OCI-LY3 (cell line): ENCODE measurements around the gene GSS.

Source experiments
- H2AFZ ChIP-seq: fragments of 200-600, 300-600 bp; shearing (Covaris generic); 2 replicates; pipeline ENCODE4 v1.6.0; 2014; ENCODE audit warnings: antibody characterized with exemption, low read depth, low read length
- H3K27ac ChIP-seq: fragments of 200-600, 300-600 bp; sonication (generic); 2 replicates; pipeline ENCODE4 v1.5.1; 2014; ENCODE audit warnings: mild to moderate bottlenecking, low read length, moderate library complexity, mixed read lengths
- H3K27me3 ChIP-seq: fragments of 200-600, 300-600 bp; sonication (generic); 2 replicates; pipeline ENCODE4 v1.6.1; 2014; ENCODE audit warnings: low read depth, low read length, mixed read lengths
- H3K36me3 ChIP-seq: fragments of 200-600, 300-600 bp; sonication (generic); replicated peaks from 2 replicates; pipeline ENCODE3; 2014; ENCODE audit warnings: low read depth, low read length, mixed read lengths
- H3K4me1 ChIP-seq: fragments of 300-600, 200-600 bp; sonication (generic); 2 replicates; pipeline ENCODE4 v1.6.1; 2014; ENCODE audit warnings: low read length, mixed read lengths
- H3K4me2 ChIP-seq: fragments of 200-600, 300-600 bp; sonication (generic); 2 replicates; pipeline ENCODE4 v1.6.1; 2014; ENCODE audit warnings: low read length, mixed read lengths
- H3K4me3 ChIP-seq: fragments of 300-600, 200-600 bp; sonication (generic); 2 replicates; pipeline ENCODE4 v1.5.1; 2014; ENCODE audit warnings: antibody characterized with exemption, mild to moderate bottlenecking, low read length, moderate library complexity
- H3K79me2 ChIP-seq: fragments of 300-600, 200-600 bp; shearing (Covaris generic); 2 replicates; pipeline ENCODE4 v1.6.1; 2014; ENCODE audit warnings: mild to moderate bottlenecking, low read length, mixed read lengths
- H3K9ac ChIP-seq: fragments of 300-600, 200-600 bp; shearing (Covaris generic); 2 replicates; pipeline ENCODE4 v1.6.0; 2014; ENCODE audit warnings: mild to moderate bottlenecking, low read length, moderate library complexity
- H3K9me3 ChIP-seq: fragments of 200-600, 300-600 bp; shearing (Covaris generic); 2 replicates; pipeline ENCODE4 v1.6.1; 2014; ENCODE audit warnings: low read length, mixed read lengths; ENCODE audit not compliant: insufficient read depth
- H4K20me1 ChIP-seq: fragments of 200-600, 300-600 bp; sonication (generic); 2 replicates; pipeline ENCODE4 v1.6.1; 2016; ENCODE audit warnings: low read length, mixed read lengths; ENCODE audit not compliant: insufficient read depth
- CTCF ChIP-seq: fragments of 200-600, 300-600 bp; sonication (generic); IDR thresholded peaks from 2 replicates; pipeline ENCODE4 v1.5.1; 2014; ENCODE audit warnings: antibody characterized with exemption, low read length, low read depth
- EZH2phosphoT487 ChIP-seq: fragments of 200-600 bp; shearing (Covaris generic); IDR thresholded peaks from 2 replicates; pipeline ENCODE4 v1.6.1; 2018; ENCODE audit warnings: antibody characterized with exemption, mixed run types, low read depth

Gene GSS

GRCh38 chr20:34995696-34996095 lies 40.1 kb upstream of the GSS start:
- no peak overlapping the region for H2AFZ ChIP-seq
- TF ChIP-seq CTCF: no peak
- TF ChIP-seq EZH2phosphoT487: no peak
- H3K27me3 ChIP-seq: no peaks in the 10 kb centered on the region
- H3K9me3 ChIP-seq: no peaks in the 10 kb centered on the region
- no peak overlapping the region for H3K9ac ChIP-seq
- no peak overlapping the region for H3K27ac ChIP-seq
- H3K79me2 ChIP-seq: no peaks in the 10 kb centered on the region
- H3K4me1 ChIP-seq: no peaks in the 10 kb centered on the region
- no peak overlapping the region for H3K4me3 ChIP-seq
- H4K20me1 ChIP-seq: no peaks in the 10 kb centered on the region
- H3K4me2 ChIP-seq: no peak overlapping the region
- H3K36me3 ChIP-seq: peaks cover 34% of the 10 kb centered on the region

- no peak overlapping the region for H2AFZ ChIP-seq
- H3K36me3 ChIP-seq: peaks cover 31% of the 10 kb centered on the region
- H3K27ac ChIP-seq: no peak overlapping the region
- TF ChIP-seq EZH2phosphoT487 (no peak), CTCF (no peak)
- no peak overlapping the region for H3K4me2 ChIP-seq
- H3K9me3 ChIP-seq: no peaks in the 10 kb centered on the region
- no peak overlapping the region for H3K9ac ChIP-seq
- H3K27me3 ChIP-seq: no peaks in the 10 kb centered on the region
- no peaks in the 10 kb centered on the region for H4K20me1 ChIP-seq
- no peak overlapping the region for H3K4me3 ChIP-seq
- H3K79me2 ChIP-seq: no peaks in the 10 kb centered on the region
- H3K4me1 ChIP-seq: no peaks in the 10 kb centered on the region
These were observed 39.6 kb upstream of the GSS start for GRCh38 chr20:34995192-34995591.

GRCh38 chr20:34994509-34995131 lies 39.0 kb upstream of the GSS start:
- Histone ChIP-seq H3K9me3 (no peaks in the 10 kb centered on the region), H4K20me1 (no peaks in the 10 kb centered on the region), H3K4me2 (no peak overlapping the region), H3K79me2 (no peaks in the 10 kb centered on the region), H3K9ac (no peak overlapping the region), H3K4me1 (no peaks in the 10 kb centered on the region), H3K36me3 (peaks cover 26% of the 10 kb centered on the region), H2AFZ (no peak overlapping the region), H3K4me3 (no peak overlapping the region), H3K27ac (no peak overlapping the region), H3K27me3 (no peaks in the 10 kb centered on the region)
- TF ChIP-seq EZH2phosphoT487 (no peak), CTCF (no peak)

- H3K27ac ChIP-seq: no peak overlapping the region
- H3K4me2 ChIP-seq: no peak overlapping the region
- no peaks in the 10 kb centered on the region for H3K27me3 ChIP-seq
- no peaks in the 10 kb centered on the region for H4K20me1 ChIP-seq
- no peak overlapping the region for H3K4me3 ChIP-seq
- TF ChIP-seq EZH2phosphoT487 (no peak), CTCF (no peak)
- no peaks in the 10 kb centered on the region for H3K79me2 ChIP-seq
- H3K9me3 ChIP-seq: no peaks in the 10 kb centered on the region
- no peaks in the 10 kb centered on the region for H3K4me1 ChIP-seq
- H3K9ac ChIP-seq: no peak overlapping the region
- no peak overlapping the region for H2AFZ ChIP-seq
- peaks cover 26% of the 10 kb centered on the region for H3K36me3 ChIP-seq
These were observed 38.4 kb upstream of the GSS start for GRCh38 chr20:34993941-34994508.
